ENCODE results near the gene DAB2.

DAB2 gene

GRCh38 chr5:39447059-39447458 lies 22.3 kb upstream of the DAB2 start:
- DNase-seq = no peak

DNA sequence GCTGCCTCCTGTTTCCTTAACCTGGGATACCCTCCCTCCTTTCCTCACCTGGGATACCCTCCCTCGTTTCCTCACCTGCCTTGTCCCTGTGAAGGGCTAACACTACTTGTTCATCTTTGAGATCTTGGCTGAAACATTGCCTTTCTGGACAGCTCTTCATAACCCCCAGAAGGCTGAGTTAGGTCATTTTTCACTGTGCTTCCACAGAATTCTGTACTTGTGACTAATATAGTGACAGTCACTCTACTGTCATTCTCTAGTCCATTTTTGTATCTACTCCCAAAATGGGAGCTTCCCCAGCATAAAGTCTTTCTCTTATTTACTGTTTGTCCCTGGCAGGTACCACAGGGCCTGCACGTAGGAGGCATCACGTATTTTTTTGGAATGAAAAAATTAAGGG lies 21.5 kb upstream of the DAB2 start:
- no peak for DNase-seq

GRCh38 chr5:39443911-39444310 lies 19.1 kb upstream of the DAB2 start:
- DNase-seq = no peak

DNA sequence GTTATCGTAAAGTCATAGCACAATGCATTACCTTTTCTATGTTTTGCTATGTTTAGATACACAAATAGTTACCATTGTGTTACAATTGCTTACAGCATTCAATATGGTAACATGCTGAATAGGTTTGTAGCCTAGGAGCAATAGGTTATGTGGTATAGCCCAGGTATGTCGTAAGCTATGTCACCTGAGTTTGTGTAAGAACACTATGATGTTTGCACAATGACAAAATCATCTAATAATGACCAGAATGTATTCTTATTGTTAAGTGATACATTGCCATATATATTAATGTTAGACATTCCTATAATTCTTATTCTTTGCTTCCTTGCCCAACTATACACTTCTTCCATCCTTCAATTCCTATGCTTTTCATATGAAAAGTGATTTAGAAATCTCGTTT lies 18.2 kb upstream of the DAB2 start:
- no peak for DNase-seq

DNA sequence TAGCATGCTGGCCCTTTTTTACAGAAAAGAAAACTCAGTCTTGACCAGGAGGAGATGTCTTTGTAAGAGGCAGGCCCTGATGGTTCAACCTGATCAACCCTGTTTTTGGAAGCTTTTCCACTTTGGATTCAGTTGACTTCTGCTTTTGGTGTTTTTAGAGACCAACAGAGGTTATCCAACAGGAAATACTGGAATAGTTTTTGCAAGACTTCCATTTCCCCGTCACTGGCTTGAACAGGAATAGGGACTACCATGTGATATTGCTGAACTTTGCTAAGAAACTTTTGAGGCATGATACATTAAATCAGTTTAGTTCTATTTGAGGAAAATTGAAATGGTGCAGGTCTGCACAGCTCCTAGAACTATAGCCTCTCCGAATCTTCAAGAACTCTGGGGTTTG lies 17.1 kb upstream of the DAB2 start:
- no peak for DNase-seq

DNA sequence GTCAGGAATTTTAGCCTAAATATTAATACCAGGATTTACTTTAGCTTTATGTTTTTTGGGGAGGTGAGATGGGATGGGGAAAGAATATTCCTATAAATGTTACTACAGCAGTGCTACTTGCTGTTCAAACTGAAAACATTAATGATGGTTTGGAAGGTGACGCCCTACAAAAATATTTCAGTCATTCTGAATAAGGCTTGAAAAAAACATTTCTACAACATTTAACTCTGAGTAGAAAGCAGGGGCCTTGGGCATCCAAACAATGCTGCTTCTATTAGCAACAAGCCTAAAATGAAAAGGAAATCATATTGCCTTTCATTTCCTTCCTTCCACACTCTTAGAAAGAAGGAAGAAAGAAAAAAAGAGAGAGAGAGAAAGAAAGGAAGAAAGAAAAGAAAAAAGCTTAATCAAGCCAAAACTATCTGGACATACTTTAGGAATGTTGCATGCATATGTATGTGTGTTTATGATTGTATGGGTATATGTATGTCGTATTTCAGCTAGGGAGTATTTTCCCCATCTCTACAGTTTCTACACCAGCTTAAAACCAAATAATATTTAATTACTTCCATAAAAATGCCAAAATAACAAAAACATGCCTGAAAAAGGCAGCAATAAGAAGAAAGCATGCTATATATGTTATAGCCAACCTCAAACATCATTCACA lies 16.3 kb upstream of the DAB2 start:
- no peak for DNase-seq

GRCh38 chr5:39440192-39440957 lies 15.6 kb upstream of the DAB2 start:
- DNase-seq = no peak

DNA sequence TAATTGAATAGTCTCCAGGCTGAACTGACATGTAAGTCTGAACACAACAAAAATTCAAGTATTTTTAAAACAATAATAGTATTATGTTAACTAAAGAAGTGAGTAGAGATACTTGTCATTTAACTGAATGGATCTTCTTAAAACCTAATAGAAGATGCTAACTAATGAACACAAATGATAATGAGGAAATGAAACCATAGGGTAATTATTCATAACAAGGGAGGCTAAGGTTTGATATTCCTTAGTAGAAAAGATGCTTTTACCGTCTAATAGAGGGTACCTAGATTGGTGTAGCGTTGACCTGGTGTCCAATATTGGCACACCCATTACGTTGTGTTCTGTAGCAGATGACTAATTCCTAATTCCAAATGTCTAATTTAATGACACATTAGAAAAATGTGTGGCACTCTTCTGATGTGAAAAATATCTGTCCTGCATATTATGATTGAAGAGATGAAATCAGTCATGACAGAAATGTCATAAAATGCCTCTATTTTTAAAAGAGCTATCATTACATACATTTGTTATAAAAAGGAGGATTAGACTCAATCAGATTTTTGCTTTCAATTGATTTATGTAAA lies 14.9 kb upstream of the DAB2 start:
- DNase-seq = no peak

DNA sequence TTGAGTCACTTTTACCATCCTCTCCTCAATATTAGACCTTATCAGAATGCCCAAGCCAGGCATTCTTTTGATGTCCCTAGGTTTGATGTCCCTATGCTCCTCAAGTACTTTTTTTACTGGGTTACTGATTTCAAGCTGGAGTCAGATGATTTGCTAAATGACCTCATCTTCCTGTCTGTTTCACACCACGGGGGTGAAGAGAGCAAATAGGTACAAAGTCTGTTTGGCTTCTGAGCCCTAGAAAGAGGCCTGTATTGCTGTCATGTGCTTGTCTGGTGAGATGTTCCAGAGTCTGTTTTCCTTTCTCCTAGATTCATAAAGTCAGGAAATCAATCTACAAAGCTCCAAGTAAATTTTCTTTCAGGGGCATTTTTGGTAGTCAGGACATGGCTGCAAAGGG lies 12.7 kb upstream of the DAB2 start:
- no peak for DNase-seq

- no peak for DNase-seq
Observed at GRCh38 chr5:39433848-39434247, 9.1 kb upstream of the DAB2 start.

GRCh38 chr5:39432696-39433530 lies 8.1 kb upstream of the DAB2 start:
- DNase-seq = no peak

- no peak for DNase-seq
Observed at GRCh38 chr5:39430461-39430860, 5.7 kb upstream of the DAB2 start.

GRCh38 chr5:39428640-39429039 lies 3.9 kb upstream of the DAB2 start:
- no peak for DNase-seq

- no peak for DNase-seq
Observed at GRCh38 chr5:39427633-39428032, 2.9 kb upstream of the DAB2 start.

- no peak for DNase-seq
Observed at GRCh38 chr5:39427229-39427628, 2.4 kb upstream of the DAB2 start.

- DNase-seq = no peak
Observed at GRCh38 chr5:39426746-39427105, 1.9 kb upstream of the DAB2 start.

GRCh38 chr5:39426051-39426745 lies 1.4 kb upstream of the DAB2 start:
- DNase-seq = no peak

- DNase-seq = no peak
Observed at GRCh38 chr5:39423331-39423751, 1.4 kb downstream of the DAB2 start.

GRCh38 chr5:39422728-39423285 lies 2.0 kb downstream of the DAB2 start:
- DNase-seq = no peak

DNA sequence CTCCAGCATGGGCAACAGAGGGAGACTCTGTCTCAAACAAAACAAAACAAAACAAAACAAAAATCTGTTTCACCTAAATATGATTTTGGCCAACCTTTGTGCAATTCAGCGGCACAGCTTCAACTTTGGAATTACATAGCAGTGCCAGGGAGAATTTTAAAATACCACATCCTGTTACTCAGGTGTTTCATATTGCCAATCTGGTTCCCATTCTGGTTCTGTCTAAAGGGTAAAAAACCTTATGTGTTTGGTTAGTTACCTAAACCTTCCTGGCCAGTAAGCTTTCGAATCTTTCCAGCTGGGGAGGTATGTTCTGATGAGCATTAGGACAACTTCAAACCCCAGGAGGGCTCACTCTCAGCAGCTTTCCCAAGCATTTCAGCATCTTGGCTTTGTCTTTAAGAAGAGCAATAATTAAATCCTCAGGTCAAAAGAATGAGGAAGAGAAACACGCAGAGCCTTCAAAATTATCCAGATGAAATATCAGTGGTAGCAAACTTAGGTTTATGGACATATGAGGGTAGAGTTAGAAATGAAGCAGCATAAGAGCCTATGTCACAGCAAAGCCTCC lies 2.7 kb downstream of the DAB2 start:
- DNase-seq = no peak

DNA sequence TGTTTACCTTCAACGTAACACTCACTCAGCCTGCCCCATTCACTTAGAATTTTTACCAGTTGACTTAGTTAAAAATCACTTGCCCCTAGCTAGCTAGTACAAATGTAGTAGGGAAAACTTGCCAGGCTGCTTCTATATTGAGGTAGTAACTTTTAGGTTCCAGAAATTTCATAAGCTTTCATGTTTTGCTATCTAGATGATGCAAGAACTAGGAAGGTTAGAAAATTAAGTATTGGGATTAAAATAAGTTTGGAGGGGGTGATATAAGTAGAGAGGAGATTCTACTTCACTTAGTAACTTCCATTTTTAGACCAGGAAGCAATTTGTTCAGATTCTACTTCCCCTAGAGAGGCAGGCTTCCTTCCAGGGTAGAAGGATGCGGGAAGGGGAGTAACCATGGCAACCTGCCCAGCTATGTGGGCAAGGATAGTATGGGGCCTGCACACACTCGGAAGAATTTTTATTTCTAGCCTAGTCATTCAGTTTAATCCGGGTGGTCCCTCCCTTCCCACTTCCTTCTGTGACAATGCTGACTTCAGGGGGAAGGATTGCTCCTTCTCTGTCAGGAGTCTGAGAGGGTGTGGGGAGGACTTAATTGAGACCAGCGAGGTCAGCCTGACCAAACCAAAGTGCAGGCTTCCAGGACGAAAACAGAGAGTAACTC lies 4.2 kb downstream of the DAB2 start:
- DNase-seq = no peak

GRCh38 chr5:39419796-39420195 lies 5.0 kb downstream of the DAB2 start:
- no peak for DNase-seq

Data from stimulated activated CD4-positive, alpha-beta T cell treated with anti-CD3 and anti-CD28 coated beads, Interleukin-4, amount 100 ng/mL, for 1 hour (primary cell).